Esophagus squamous epithelium (tissue), 5 donors: Measurements from ENCODE around the gene BZW2. TPM values are rescaled to one million over a fixed set of nuclear protein-coding genes. Genes with fewer than 3 reads are reported as not detected.

Experiments used
- DNase-seq: peaks from one replicate; lab custom pipeline; 2025; lab: John Stamatoyannopoulos, UW
- H3K27ac ChIP-seq, 4 donors: fragments of 200-600 bp; sonication (generic); one replicate each; pipeline ENCODE4 v1.5.1; 2016 to 2019; ENCODE audit warnings: mild to moderate bottlenecking in 1 of 4
- H3K27me3 ChIP-seq, 4 donors: fragments of 200-600 bp; sonication (generic); 1 replicate in 3 of 4; 2 replicates in 1 of 4; pipeline versions ENCODE4 v1.5.1 to v1.6.0; 2017 to 2021; ENCODE audit warnings: antibody characterized with exemption in 1 of 4
- H3K36me3 ChIP-seq, 3 donors: fragments of 200-600 bp; sonication (generic); one replicate each; pipeline ENCODE4 v1.5.1; 2016 to 2019
- H3K4me1 ChIP-seq, 3 donors: fragments of 200-600 bp; sonication (generic); one replicate each; pipeline ENCODE4 v1.5.1; 2017 to 2019
- H3K4me3 ChIP-seq, 4 donors: fragments of 200-600 bp; sonication (generic); 1 replicate in 3 of 4; 2 replicates in 1 of 4; pipeline ENCODE4 v1.5.1; 2016 to 2019; ENCODE audit warnings: mild to moderate bottlenecking in 2 of 4, moderate library complexity in 1 of 4
- H3K9me3 ChIP-seq, 3 donors: fragments of 200-600 bp; sonication (generic); one replicate each; pipeline ENCODE4 v1.5.1; 2016 to 2019
- POLR2A ChIP-seq, 4 donors: fragments of 450-650 bp; IDR thresholded peaks; one replicate each; pipeline ENCODE4 v1.6.1; 2017; ENCODE audit warnings: antibody characterized with exemption in 4 of 4, mild to moderate bottlenecking in 4 of 4, moderate library complexity in 3 of 4
- WGBS, 2 donors: methylation state at CpG; one replicate each; pipeline ENCODE4 v1.1.5; 2018; 5-methylcytosine and 5-hydroxymethylcytosine counted together
- intact Hi-C: fragments of 100-400 bp; cut with DNase I; formaldehyde crosslinking; loops from one replicate; pipeline ENCODE4 v1.15.0; 2022
- total RNA-seq, 4 donors: library from RNA; depleted of rRNA; stranded (reverse); fragments of >200 nt; gene quantifications; one replicate each; pipeline ENCODE4 v1.1.0, GENCODE V29; 2016
- TF ChIP-seq, protein P1 (sequence below), 6 experiments: fragments of 450-650 bp in 4 of 6; fragments of 200-600 bp in 2 of 6; sonication (generic) in 2 of 6; IDR thresholded peaks; one replicate each; pipeline ENCODE4 v1.5.1; 2016 to 2019; ENCODE audit warnings: antibody characterized with exemption in 6 of 6, mild to moderate bottlenecking in 4 of 6, moderate library complexity in 4 of 6
- donor health status: DM: yes; HTN: yes; CAD: no.

The BZW2 gene
- total RNA-seq, 4 donors from 2014 or later, result 38.2 to 79.5 (median 69.6) TPM

DNA sequence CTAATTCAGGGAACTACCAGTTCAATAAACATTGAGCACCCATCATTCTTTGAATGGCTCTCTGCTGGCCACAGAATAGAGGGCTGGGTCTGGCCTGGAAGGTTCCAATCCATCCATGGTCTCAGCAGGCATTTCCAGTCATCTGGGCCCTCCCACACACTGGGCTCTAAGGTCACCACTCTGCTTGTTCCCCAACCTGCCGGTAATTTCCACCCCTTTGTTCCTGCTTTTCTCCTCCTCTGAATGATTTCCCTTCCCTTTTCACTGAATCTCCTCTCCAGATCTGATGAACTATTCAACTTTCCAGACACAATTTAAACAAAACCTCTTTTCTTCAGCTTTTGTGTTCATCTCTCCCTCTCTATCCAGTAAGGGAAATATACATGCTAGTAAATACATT, 2.6 kb downstream of the BZW2 start:
- peaks cover 31 to 80% (median 48%) of the 10 kb centered on the region in 3 donors for H3K4me1 ChIP-seq

GRCh38 chr7:16649196-16649595, 3.2 kb downstream of the BZW2 start:
- H3K4me3 ChIP-seq, result no peak overlapping the region
- TF ChIP-seq, protein P1, sequence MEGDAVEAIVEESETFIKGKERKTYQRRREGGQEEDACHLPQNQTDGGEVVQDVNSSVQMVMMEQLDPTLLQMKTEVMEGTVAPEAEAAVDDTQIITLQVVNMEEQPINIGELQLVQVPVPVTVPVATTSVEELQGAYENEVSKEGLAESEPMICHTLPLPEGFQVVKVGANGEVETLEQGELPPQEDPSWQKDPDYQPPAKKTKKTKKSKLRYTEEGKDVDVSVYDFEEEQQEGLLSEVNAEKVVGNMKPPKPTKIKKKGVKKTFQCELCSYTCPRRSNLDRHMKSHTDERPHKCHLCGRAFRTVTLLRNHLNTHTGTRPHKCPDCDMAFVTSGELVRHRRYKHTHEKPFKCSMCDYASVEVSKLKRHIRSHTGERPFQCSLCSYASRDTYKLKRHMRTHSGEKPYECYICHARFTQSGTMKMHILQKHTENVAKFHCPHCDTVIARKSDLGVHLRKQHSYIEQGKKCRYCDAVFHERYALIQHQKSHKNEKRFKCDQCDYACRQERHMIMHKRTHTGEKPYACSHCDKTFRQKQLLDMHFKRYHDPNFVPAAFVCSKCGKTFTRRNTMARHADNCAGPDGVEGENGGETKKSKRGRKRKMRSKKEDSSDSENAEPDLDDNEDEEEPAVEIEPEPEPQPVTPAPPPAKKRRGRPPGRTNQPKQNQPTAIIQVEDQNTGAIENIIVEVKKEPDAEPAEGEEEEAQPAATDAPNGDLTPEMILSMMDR (IDR thresholded peaks at IDR 0.05), result no peak
- no peak for TF ChIP-seq POLR2A (IDR thresholded peaks at IDR 0.05)
- H3K9me3 ChIP-seq, result no peaks in the 10 kb centered on the region
- no peak for DNase-seq
- H3K27me3 ChIP-seq, result no peaks in the 10 kb centered on the region
- no peaks in the 10 kb centered on the region for H3K36me3 ChIP-seq
- intact Hi-C loops, result no loop called here
- H3K4me1 ChIP-seq, result peaks cover 25 to 80% (median 42%) of the 10 kb centered on the region in 3 donors
- H3K27ac ChIP-seq, result peak overlapping the region in 2 of 4 donors; percentile 4 to 54
- WGBS, 2 donors, result 44 to 50% methylated on average over 1 of the region's 1 CpG

More for the DNA sequence above, 2.6 kb downstream of the BZW2 start:
- no peak for DNase-seq
- intact Hi-C loops, result no loop called here
- H3K4me3 ChIP-seq, result peak overlapping the region in 1 of 4 donors; percentile 19
- no peaks in the 10 kb centered on the region for H3K9me3 ChIP-seq
- 38 to 40% methylated on average over 1 of the region's 1 CpG for WGBS, 2 donors
- H3K27me3 ChIP-seq, result no peaks in the 10 kb centered on the region
- TF ChIP-seq POLR2A (IDR thresholded peaks at IDR 0.05), result no peak
- TF ChIP-seq, protein P1 (IDR thresholded peaks at IDR 0.05), result no peak
- H3K36me3 ChIP-seq, result no peaks in the 10 kb centered on the region
- H3K27ac ChIP-seq, result peak overlapping the region in 3 of 4 donors; percentile 4 to 54 (median 38)

DNA sequence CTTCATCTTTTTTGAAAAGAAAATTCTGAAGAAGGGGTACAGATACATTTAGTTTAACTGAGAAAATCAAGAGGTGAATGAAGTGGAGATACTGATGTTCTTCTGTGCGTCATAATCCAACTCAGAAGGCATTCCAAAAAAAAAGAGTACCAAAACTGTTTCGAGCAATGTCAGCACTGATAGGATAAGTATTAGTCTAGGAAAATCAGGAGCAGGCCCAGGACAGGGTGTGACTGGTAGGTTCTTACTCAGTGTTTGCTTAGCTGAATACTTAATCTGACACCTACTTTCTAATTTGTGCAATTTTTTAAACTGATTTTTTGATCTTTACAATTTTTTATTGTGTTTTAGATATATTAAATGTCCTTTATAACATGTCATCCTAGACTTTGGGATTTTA, 4.3 kb downstream of the BZW2 start:
- Histone ChIP-seq H3K27me3 (no peaks in the 10 kb centered on the region), H3K4me3 (no peak overlapping the region), H3K27ac (peak overlapping the region in 2 of 4 donors; percentile 23 to 54), H3K36me3 (no peaks in the 10 kb centered on the region), H3K4me1 (peaks cover 24 to 86% (median 40%) of the 10 kb centered on the region in 3 donors), H3K9me3 (no peaks in the 10 kb centered on the region)
- TF ChIP-seq, protein P1 (IDR thresholded peaks at IDR 0.05), result no peak
- TF ChIP-seq POLR2A (IDR thresholded peaks at IDR 0.05), result no peak
- no peak for DNase-seq
- intact Hi-C loops, result no loop called here
- 34 to 59% methylated on average over 2 of the region's 2 CpGs for WGBS, 2 donors

DNA sequence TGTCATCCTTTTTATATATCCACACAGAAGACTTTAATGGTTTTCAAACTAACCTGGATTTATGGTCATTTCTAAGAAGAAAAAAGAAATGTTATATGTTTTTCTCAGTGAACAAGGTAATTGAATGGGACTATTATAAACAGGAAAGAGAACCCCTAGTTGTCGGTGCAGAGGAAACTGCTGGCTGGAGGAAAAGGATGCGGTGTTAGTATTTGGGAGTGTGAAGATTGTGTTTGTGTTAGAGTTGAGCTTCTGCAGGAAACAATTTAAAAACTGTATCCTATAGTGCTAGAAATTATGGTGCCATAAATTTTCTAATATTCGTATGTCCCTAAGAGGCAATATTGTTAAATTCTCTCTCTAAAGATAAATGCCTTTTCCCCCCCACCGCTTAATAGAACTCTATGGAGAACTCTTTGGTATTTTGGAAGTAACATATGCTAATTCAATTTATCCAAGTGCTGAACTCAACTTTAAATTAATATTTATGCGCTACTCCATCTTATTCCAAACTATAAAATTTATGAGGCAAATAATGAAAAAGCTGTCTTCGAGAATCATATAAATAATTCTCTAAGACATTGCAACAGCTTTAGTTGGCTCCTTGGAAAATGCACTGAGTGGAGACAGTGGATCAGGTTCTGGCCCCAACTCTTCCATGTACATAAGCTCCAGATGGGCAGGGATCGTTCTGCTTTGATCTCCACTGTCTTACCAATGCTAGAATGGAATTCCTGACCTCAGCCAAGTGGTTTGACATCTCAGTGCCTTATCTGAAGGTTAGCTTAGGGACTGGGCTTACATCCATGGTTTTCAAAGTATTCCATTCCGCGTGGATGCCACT, 5.6 kb downstream of the BZW2 start:
- Histone ChIP-seq H3K4me3 (no peak overlapping the region), H3K9me3 (no peaks in the 10 kb centered on the region), H3K4me1 (peaks cover 24 to 91% (median 40%) of the 10 kb centered on the region in 3 donors), H3K36me3 (no peaks in the 10 kb centered on the region), H3K27ac (peak overlapping the region in 2 of 4 donors; percentile 15 to 69), H3K27me3 (no peaks in the 10 kb centered on the region)
- 62 to 76% methylated on average over 9 of the region's 9 CpGs for WGBS, 2 donors
- intact Hi-C loops, result no loop called here
- no peak for DNase-seq
- no peak for TF ChIP-seq POLR2A (IDR thresholded peaks at IDR 0.05)
- TF ChIP-seq, protein P1 (IDR thresholded peaks at IDR 0.05), result no peak

DNA sequence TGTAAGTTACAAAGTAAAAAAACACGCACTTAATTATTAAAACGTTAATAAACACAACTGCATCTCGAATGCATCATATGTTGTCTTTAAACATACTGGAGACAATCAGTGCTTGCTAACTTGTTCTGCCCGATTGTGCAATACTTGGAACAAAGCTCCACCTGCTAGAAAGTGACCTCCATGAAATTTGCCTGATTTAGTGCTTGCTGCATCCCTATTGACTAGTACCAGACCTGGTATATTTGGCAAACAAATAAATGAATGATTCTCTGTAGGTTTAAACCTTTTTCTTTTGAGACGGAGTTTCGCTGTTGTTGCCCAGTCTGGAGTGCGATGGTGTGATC, 6.2 kb downstream of the BZW2 start:
- Histone ChIP-seq H3K9me3 (no peaks in the 10 kb centered on the region), H3K27ac (peak overlapping the region in 3 of 4 donors; percentile 50 to 73 (median 69)), H3K4me1 (peaks cover 24 to 86% (median 38%) of the 10 kb centered on the region in 3 donors), H3K27me3 (no peaks in the 10 kb centered on the region), H3K36me3 (no peaks in the 10 kb centered on the region), H3K4me3 (no peak overlapping the region)
- intact Hi-C loops, result no loop called here
- DNase-seq, result no peak
- TF ChIP-seq POLR2A (IDR thresholded peaks at IDR 0.05), result no peak
- TF ChIP-seq, protein P1 (IDR thresholded peaks at IDR 0.05), result no peak
- 78 to 80% methylated on average over 7 of the region's 7 CpGs for WGBS, 2 donors
